ENCODE data around the gene GSTA3.

Gene GSTA3

DNA sequence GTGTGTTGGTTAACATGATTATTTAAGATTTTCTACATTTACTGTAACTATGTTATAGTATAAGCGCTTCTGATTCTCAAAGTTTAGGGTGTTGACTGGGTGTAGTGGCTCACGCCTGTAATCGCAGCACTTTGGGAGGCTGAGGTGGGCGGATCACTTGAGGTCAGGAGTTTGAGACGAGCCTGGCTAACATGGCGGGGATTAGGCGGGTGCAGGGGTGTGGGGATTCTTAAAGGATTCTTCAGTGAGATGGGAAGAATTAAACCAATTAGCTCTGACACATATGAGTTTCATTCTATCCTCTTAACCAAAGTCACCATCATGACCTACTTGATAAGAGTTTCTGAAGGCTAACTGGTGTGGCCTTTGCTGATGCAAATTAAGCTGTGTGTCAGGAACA is 46.4 kb upstream of the GSTA3 start:
- H3K27ac ChIP-seq (ENCODE audit: extremely low read depth, low read depth, low read length) = no peak overlapping the region
- no peak for TF ChIP-seq ZNF791 (tag by site-specific recombination; IDR thresholded peaks at IDR 0.05)
- no peak for TF ChIP-seq ZNF768 (tag by site-specific recombination; IDR thresholded peaks at IDR 0.05)
- no peak for TF ChIP-seq ZNF114 (tag by site-specific recombination; IDR thresholded peaks at IDR 0.05)
- TF ChIP-seq, protein P1, sequence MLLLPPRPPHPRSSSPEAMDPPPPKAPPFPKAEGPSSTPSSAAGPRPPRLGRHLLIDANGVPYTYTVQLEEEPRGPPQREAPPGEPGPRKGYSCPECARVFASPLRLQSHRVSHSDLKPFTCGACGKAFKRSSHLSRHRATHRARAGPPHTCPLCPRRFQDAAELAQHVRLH (tag by site-specific recombination; IDR thresholded peaks at IDR 0.05) = no peak
- TF ChIP-seq, protein P2, sequence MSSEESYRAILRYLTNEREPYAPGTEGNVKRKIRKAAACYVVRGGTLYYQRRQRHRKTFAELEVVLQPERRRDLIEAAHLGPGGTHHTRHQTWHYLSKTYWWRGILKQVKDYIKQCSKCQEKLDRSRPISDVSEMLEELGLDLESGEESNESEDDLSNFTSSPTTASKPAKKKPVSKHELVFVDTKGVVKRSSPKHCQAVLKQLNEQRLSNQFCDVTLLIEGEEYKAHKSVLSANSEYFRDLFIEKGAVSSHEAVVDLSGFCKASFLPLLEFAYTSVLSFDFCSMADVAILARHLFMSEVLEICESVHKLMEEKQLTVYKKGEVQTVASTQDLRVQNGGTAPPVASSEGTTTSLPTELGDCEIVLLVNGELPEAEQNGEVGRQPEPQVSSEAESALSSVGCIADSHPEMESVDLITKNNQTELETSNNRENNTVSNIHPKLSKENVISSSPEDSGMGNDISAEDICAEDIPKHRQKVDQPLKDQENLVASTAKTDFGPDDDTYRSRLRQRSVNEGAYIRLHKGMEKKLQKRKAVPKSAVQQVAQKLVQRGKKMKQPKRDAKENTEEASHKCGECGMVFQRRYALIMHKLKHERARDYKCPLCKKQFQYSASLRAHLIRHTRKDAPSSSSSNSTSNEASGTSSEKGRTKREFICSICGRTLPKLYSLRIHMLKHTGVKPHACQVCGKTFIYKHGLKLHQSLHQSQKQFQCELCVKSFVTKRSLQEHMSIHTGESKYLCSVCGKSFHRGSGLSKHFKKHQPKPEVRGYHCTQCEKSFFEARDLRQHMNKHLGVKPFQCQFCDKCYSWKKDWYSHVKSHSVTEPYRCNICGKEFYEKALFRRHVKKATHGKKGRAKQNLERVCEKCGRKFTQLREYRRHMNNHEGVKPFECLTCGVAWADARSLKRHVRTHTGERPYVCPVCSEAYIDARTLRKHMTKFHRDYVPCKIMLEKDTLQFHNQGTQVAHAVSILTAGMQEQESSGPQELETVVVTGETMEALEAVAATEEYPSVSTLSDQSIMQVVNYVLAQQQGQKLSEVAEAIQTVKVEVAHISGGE (tag by site-specific recombination; conservative IDR thresholded peaks at IDR 0.05; ENCODE audit: low read depth) = no peak
- TF ChIP-seq ZNF133 (tag by site-specific recombination; IDR thresholded peaks at IDR 0.05) = no peak
- no peak for TF ChIP-seq ZNF792 (tag by site-specific recombination; IDR thresholded peaks at IDR 0.05)
- TF ChIP-seq HOXA7 (CRISPR knock-in tag; IDR thresholded peaks at IDR 0.05; ENCODE audit: borderline replicate concordance) = no peak
- TF ChIP-seq ZNF2 (tag by site-specific recombination; IDR thresholded peaks at IDR 0.05) = no peak
- TF ChIP-seq ZNF202 (tag by site-specific recombination; IDR thresholded peaks at IDR 0.05; ENCODE audit: borderline replicate concordance) = no peak
- no peak for TF ChIP-seq ZNF354C (tag by site-specific recombination; IDR thresholded peaks at IDR 0.05; ENCODE audit: borderline replicate concordance, low read depth)
- CTCF ChIA-PET = interaction anchor here (0.6 kb wide), 1 partner anchor 1317 kb away, joined by 3 read pairs; no protein-coding TSS in a partner anchor
- no peak overlapping the region for H3K4me3 ChIP-seq (ENCODE audit: low read depth, low read length)
- H3K9me3 ChIP-seq (ENCODE audit: control insufficient read depth, insufficient read depth, low read depth, low read length) = no peaks in the 10 kb centered on the region
- POLR2A ChIA-PET = no interaction called here
- no peaks in the 10 kb centered on the region for H3K4me1 ChIP-seq (ENCODE audit: control insufficient read depth, insufficient read depth, low read length)
- no peaks in the 10 kb centered on the region for H3K36me3 ChIP-seq (ENCODE audit: control insufficient read depth in 2 of 2, insufficient read depth in 1 of 2, low read length in 2 of 2)

DNA sequence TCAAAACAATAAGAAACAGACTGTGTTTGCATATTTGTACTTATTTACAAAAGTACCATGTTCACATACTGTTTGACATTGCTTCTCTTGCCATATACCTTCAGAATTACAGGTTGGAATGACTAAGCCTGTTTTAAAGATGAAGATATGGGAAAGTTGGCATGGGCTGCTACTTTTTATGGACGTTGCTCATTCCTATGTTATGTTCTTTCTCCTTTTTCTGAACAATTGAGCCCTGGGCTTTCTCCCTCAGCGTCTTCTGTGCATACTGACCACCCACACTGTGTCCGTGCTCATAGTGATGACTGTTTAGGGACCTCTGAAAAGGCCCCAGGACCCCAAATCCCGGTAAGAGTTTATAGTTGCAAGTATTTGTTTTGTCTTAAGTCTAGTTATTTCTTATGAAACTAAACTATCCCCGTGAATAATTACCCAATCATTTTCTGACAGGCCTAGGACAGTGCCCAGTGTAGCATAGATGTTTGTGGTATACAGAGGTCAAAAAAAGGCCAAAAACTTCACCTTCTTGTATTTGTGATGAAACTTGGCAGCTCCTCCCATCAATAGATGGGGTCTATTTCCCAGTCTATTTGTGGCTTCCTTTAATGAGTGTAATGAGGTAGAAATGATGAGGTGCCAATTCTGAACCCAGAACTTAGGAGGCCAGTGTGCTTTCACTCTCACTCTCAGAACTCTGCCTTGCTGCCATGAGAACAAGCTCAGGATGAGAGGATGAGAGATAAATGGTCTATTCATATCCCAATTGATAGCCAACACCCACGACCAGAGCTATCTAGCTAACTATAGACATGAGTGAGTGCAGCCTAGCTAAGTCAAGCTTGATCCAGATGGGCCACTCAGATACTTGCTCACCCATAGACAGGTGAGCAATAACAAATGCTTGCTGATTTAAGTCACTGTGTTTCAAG is 44.7 kb upstream of the GSTA3 start:
- POLR2A ChIA-PET = no interaction called here
- CTCF ChIA-PET = interaction anchor here (0.5 kb wide), 1 partner anchor 50 kb away, joined by 3 read pairs; no protein-coding TSS in a partner anchor
- Histone ChIP-seq H3K9me3 (ENCODE audit: control insufficient read depth, insufficient read depth, low read depth, low read length) (no peaks in the 10 kb centered on the region), H3K36me3 (ENCODE audit: control insufficient read depth in 2 of 2, insufficient read depth in 1 of 2, low read length in 2 of 2) (no peaks in the 10 kb centered on the region), H3K27ac (ENCODE audit: extremely low read depth, low read depth, low read length) (no peak overlapping the region), H3K4me3 (ENCODE audit: low read depth, low read length) (no peak overlapping the region), H3K4me1 (ENCODE audit: control insufficient read depth, insufficient read depth, low read length) (no peaks in the 10 kb centered on the region)
- TF ChIP-seq GFI1B (tag by site-specific recombination; IDR thresholded peaks at IDR 0.05) = no peak
- no peak for TF ChIP-seq ZNF48 (tag by site-specific recombination; IDR thresholded peaks at IDR 0.05)
- no peak for TF ChIP-seq GLI2 (tag by site-specific recombination; IDR thresholded peaks at IDR 0.05; ENCODE audit: borderline replicate concordance, low read depth)
- TF ChIP-seq ZNF473 (tag by site-specific recombination; IDR thresholded peaks at IDR 0.05) = no peak
- TF ChIP-seq ZNF561 (tag by site-specific recombination; IDR thresholded peaks at IDR 0.05; ENCODE audit: borderline replicate concordance) = no peak
- TF ChIP-seq, protein P3, sequence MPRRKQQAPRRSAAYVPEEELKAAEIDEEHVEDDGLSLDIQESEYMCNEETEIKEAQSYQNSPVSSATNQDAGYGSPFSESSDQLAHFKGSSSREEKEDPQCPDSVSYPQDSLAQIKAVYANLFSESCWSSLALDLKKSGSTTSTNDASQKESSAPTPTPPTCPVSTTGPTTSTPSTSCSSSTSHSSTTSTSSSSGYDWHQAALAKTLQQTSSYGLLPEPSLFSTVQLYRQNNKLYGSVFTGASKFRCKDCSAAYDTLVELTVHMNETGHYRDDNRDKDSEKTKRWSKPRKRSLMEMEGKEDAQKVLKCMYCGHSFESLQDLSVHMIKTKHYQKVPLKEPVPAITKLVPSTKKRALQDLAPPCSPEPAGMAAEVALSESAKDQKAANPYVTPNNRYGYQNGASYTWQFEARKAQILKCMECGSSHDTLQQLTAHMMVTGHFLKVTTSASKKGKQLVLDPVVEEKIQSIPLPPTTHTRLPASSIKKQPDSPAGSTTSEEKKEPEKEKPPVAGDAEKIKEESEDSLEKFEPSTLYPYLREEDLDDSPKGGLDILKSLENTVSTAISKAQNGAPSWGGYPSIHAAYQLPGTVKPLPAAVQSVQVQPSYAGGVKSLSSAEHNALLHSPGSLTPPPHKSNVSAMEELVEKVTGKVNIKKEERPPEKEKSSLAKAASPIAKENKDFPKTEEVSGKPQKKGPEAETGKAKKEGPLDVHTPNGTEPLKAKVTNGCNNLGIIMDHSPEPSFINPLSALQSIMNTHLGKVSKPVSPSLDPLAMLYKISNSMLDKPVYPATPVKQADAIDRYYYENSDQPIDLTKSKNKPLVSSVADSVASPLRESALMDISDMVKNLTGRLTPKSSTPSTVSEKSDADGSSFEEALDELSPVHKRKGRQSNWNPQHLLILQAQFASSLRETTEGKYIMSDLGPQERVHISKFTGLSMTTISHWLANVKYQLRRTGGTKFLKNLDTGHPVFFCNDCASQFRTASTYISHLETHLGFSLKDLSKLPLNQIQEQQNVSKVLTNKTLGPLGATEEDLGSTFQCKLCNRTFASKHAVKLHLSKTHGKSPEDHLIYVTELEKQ (tag by site-specific recombination; IDR thresholded peaks at IDR 0.05; ENCODE audit: borderline replicate concordance) = no peak
- TF ChIP-seq ZNF747 (tag by site-specific recombination; IDR thresholded peaks at IDR 0.05) = no peak
- no peak for TF ChIP-seq ZBTB1 (tag by site-specific recombination; IDR thresholded peaks at IDR 0.05)
- TF ChIP-seq ZNF571 (tag by site-specific recombination; IDR thresholded peaks at IDR 0.05) = no peak
- TF ChIP-seq, protein P4, sequence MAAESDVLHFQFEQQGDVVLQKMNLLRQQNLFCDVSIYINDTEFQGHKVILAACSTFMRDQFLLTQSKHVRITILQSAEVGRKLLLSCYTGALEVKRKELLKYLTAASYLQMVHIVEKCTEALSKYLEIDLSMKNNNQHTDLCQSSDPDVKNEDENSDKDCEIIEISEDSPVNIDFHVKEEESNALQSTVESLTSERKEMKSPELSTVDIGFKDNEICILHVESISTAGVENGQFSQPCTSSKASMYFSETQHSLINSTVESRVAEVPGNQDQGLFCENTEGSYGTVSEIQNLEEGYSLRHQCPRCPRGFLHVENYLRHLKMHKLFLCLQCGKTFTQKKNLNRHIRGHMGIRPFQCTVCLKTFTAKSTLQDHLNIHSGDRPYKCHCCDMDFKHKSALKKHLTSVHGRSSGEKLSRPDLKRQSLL (tag by site-specific recombination; IDR thresholded peaks at IDR 0.05) = no peak
- TF ChIP-seq, protein P5, sequence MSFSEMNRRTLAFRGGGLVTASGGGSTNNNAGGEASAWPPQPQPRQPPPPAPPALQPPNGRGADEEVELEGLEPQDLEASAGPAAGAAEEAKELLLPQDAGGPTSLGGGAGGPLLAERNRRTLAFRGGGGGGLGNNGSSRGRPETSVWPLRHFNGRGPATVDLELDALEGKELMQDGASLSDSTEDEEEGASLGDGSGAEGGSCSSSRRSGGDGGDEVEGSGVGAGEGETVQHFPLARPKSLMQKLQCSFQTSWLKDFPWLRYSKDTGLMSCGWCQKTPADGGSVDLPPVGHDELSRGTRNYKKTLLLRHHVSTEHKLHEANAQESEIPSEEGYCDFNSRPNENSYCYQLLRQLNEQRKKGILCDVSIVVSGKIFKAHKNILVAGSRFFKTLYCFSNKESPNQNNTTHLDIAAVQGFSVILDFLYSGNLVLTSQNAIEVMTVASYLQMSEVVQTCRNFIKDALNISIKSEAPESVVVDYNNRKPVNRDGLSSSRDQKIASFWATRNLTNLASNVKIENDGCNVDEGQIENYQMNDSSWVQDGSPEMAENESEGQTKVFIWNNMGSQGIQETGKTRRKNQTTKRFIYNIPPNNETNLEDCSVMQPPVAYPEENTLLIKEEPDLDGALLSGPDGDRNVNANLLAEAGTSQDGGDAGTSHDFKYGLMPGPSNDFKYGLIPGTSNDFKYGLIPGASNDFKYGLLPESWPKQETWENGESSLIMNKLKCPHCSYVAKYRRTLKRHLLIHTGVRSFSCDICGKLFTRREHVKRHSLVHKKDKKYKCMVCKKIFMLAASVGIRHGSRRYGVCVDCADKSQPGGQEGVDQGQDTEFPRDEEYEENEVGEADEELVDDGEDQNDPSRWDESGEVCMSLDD (tag by site-specific recombination; IDR thresholded peaks at IDR 0.05) = no peak
- no peak for TF ChIP-seq ZNF155 (tag by site-specific recombination; IDR thresholded peaks at IDR 0.05)
- TF ChIP-seq MEIS1 (CRISPR knock-in tag; IDR thresholded peaks at IDR 0.05; ENCODE audit: borderline replicate concordance) = no peak
